Gastrocnemius medialis (tissue), 4 donors: ENCODE results near the gene CCDC40. TPM values are rescaled to one million over a fixed set of nuclear protein-coding genes. Genes with fewer than 3 reads are reported as not detected.

Source experiments
- ATAC-seq, 2 donors: fragments of 150-250 bp; one replicate each; pipeline ENCODE4 v1.9.1; 2016
- DNase-seq, 2 donors: peaks; one replicate each; pipeline ENCODE4 v3.0.0-alpha.2; 2019
- H3K27ac ChIP-seq, 4 donors: fragments of 200-600 bp; sonication (generic); 1 replicate in 1 of 4; 2 replicates in 3 of 4; pipeline ENCODE4 v1.5.1; 2016 to 2018; ENCODE audit warnings: mild to moderate bottlenecking in 2 of 4, moderate library complexity in 1 of 4
- H3K27me3 ChIP-seq, 3 donors: fragments of 200-600 bp; sonication (generic) in 2 of 3; 1 replicate in 1 of 3; 2 replicates in 2 of 3; pipeline versions ENCODE4 v1.5.1 to v1.6.0; 2016 to 2019; ENCODE audit warnings: mild to moderate bottlenecking in 1 of 3, moderate library complexity in 1 of 3
- H3K36me3 ChIP-seq, 2 donors: fragments of 200-600 bp; sonication (generic) in 1 of 2; one replicate each; pipeline ENCODE4 v1.5.1; 2017 to 2018
- H3K4me1 ChIP-seq, 2 donors: fragments of 200-600 bp; sonication (generic) in 1 of 2; one replicate each; pipeline ENCODE4 v1.5.1; 2016 to 2017; ENCODE audit warnings: mild to moderate bottlenecking in 2 of 2
- H3K4me3 ChIP-seq, 4 donors: fragments of 200-600 bp; sonication (generic) in 3 of 4; 1 replicate in 1 of 4; 2 replicates in 3 of 4; pipeline ENCODE4 v1.5.1; 2016 to 2019; ENCODE audit warnings: mild to moderate bottlenecking in 2 of 4
- H3K9me3 ChIP-seq, 3 donors: fragments of 200-600 bp; sonication (generic) in 2 of 3; 1 replicate in 1 of 3; 2 replicates in 2 of 3; pipeline ENCODE4 v1.5.1; 2016 to 2019
- CTCF ChIP-seq, 5 experiments: fragments of 450-650 bp in 3 of 5; fragments of 200-600 bp in 2 of 5; sonication (generic) in 2 of 5; IDR thresholded peaks in 4 of 5; conservative IDR thresholded peaks in 1 of 5; 1 replicate in 4 of 5; 2 replicates in 1 of 5; pipeline ENCODE4 v1.5.1; 2016 to 2019; ENCODE audit warnings: antibody characterized with exemption in 5 of 5, mild to moderate bottlenecking in 3 of 5, moderate library complexity in 3 of 5
- POLR2A ChIP-seq, 2 donors: fragments of 450-650 bp; IDR thresholded peaks; one replicate each; pipeline ENCODE4 v1.6.1; 2017; ENCODE audit warnings: antibody characterized with exemption in 2 of 2, mild to moderate bottlenecking in 2 of 2, moderate library complexity in 2 of 2
- in situ Hi-C, 4 donors: fragments of 200-750 bp; cut with MboI; loops; one replicate each; pipeline versions ENCODE4 v1.15.0 to v1.8.0; 2017; ENCODE audit warnings: low sequenced_read_pairs in 4 of 4
- intact Hi-C: fragments of 100-400 bp; cut with DNase I; formaldehyde crosslinking; loops from one replicate; pipeline ENCODE4 v1.15.1; 2023; ENCODE audit warnings: low total_unique reads
- total RNA-seq, 4 donors: library from RNA; depleted of rRNA; stranded (reverse); fragments of >200 nt; gene quantifications; one replicate each; pipeline versions ENCODE4 v1.1.0 to v1.2.3, GENCODE V29; 2016

Gene CCDC40
- total RNA-seq, 4 donors from 2014 or later, result 0.18 to 2.1 (median 1.1) TPM

GRCh38 chr17:80091376-80091775 is 54.9 kb downstream of the CCDC40 start:
- Histone ChIP-seq H3K27me3 (no peaks in the 10 kb centered on the region), H3K4me1 (no peaks in the 10 kb centered on the region), H3K9me3 (no peaks in the 10 kb centered on the region), H3K4me3 (no peak overlapping the region), H3K27ac (no peak overlapping the region), H3K36me3 (no peaks in the 10 kb centered on the region)
- ATAC-seq, result no peak
- DNase-seq, result no peak
- intact Hi-C loops (no loop called here), in situ Hi-C loops (no loop called here)
- no peak for TF ChIP-seq POLR2A (IDR thresholded peaks at IDR 0.05)
- no peak for TF ChIP-seq CTCF (IDR thresholded peaks at IDR 0.05 in 4 of 5, conservative IDR thresholded peaks at IDR 0.05 in 1 of 5)

GRCh38 chr17:80092959-80093358 is 56.5 kb downstream of the CCDC40 start:
- H3K27ac ChIP-seq, result no peak overlapping the region
- TF ChIP-seq CTCF (IDR thresholded peaks at IDR 0.05 in 4 of 5, conservative IDR thresholded peaks at IDR 0.05 in 1 of 5), result no peak
- TF ChIP-seq POLR2A (IDR thresholded peaks at IDR 0.05), result no peak
- ATAC-seq (peak in 1 of 2 donors; percentile 41), DNase-seq (no peak)
- H3K4me1 ChIP-seq, result no peaks in the 10 kb centered on the region
- no peak overlapping the region for H3K4me3 ChIP-seq
- no peaks in the 10 kb centered on the region for H3K36me3 ChIP-seq
- intact Hi-C loops, result no loop called here
- H3K27me3 ChIP-seq, result no peaks in the 10 kb centered on the region
- in situ Hi-C loops, result no loop called here
- no peaks in the 10 kb centered on the region for H3K9me3 ChIP-seq

GRCh38 chr17:80095038-80095843 is 58.8 kb downstream of the CCDC40 start:
- intact Hi-C loops, result no loop called here

GRCh38 chr17:80095844-80096475 is 59.5 kb downstream of the CCDC40 start:
- ATAC-seq (no peak), DNase-seq (no peak)
- Histone ChIP-seq H3K27ac (no peak overlapping the region), H3K4me1 (peaks cover 0 to 6% of the 10 kb centered on the region in 2 donors), H3K27me3 (no peaks in the 10 kb centered on the region), H3K36me3 (no peaks in the 10 kb centered on the region), H3K4me3 (no peak overlapping the region), H3K9me3 (no peaks in the 10 kb centered on the region)
- in situ Hi-C loops, result no loop called here
- intact Hi-C loops, result no loop called here
- no peak for TF ChIP-seq POLR2A (IDR thresholded peaks at IDR 0.05)
- TF ChIP-seq CTCF (IDR thresholded peaks at IDR 0.05 in 4 of 5, conservative IDR thresholded peaks at IDR 0.05 in 1 of 5), result no peak

More at GRCh38 chr17:80095038-80095843, 58.8 kb downstream of the CCDC40 start:
- H3K9me3 ChIP-seq, result no peaks in the 10 kb centered on the region
- ATAC-seq (no peak), DNase-seq (no peak)
- no peaks in the 10 kb centered on the region for H3K27me3 ChIP-seq
- no peak overlapping the region for H3K4me3 ChIP-seq
- no peak overlapping the region for H3K27ac ChIP-seq
- no peaks in the 10 kb centered on the region for H3K4me1 ChIP-seq
- TF ChIP-seq CTCF (IDR thresholded peaks at IDR 0.05 in 4 of 5, conservative IDR thresholded peaks at IDR 0.05 in 1 of 5), result no peak
- no peak for TF ChIP-seq POLR2A (IDR thresholded peaks at IDR 0.05)
- in situ Hi-C loops, result no loop called here
- no peaks in the 10 kb centered on the region for H3K36me3 ChIP-seq
